Nephron (organoid): ENCODE data around the gene OR10X1.

ENCODE experiments used
- H3K27ac Mint-ChIP-seq, 3 experiments: 2 replicates each; pipeline ENCODE4 v1.8.0; 2020; ENCODE audit warnings: mixed read lengths in 3 of 3, mild to moderate bottlenecking in 2 of 3, moderate library complexity in 1 of 3
- H3K27me3 Mint-ChIP-seq: 2 replicates; pipeline ENCODE4 v1.8.0; 2021; ENCODE audit warnings: low read depth, mild to moderate bottlenecking, moderate library complexity, mixed read lengths
- H3K36me3 Mint-ChIP-seq: 2 replicates; pipeline ENCODE4 v1.8.0; 2020; ENCODE audit warnings: low read depth, mixed read lengths
- H3K4me1 Mint-ChIP-seq: 2 replicates; pipeline ENCODE4 v1.8.0; 2020; ENCODE audit warnings: mixed read lengths
- H3K4me3 Mint-ChIP-seq, 3 experiments: 2 replicates each; pipeline ENCODE4 v1.8.0; 2020; ENCODE audit warnings: mild to moderate bottlenecking in 3 of 3, mixed read lengths in 3 of 3, moderate library complexity in 2 of 3
- H3K9me3 Mint-ChIP-seq: 2 replicates; pipeline ENCODE4 v1.8.0; 2020; ENCODE audit warnings: mixed read lengths
- TF ChIP-seq, protein P1 (sequence below), 3 experiments: fragments of 200-600 bp; sonication (generic); IDR thresholded peaks; one replicate each; pipeline ENCODE4 v1.5.0; 2021; ENCODE audit warnings: antibody characterized with exemption in 3 of 3; ENCODE audit not compliant: unreplicated experiment in 3 of 3

The OR10X1 gene

DNA sequence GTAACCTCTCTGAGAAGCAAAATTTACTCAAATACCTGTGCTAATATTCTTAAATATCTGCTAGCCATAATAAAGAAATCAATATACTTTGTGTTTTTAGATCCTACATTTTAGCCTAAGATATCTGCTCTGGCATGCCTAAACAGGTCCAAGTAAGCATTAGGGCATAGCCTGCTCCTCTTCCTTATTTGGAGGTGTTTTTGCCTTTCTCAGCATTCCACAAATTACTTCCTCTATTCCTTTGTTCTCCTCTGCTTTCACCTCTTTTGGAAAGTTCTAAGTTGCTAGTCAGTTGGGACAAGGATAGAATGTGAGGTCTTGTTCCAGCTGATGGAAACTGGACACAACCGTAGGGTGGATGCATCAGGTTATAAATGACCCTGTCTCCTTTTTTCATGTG lies 7.2 kb upstream of the OR10X1 start:
- Mint-ChIP-seq H3K27me3 (no peaks in the 10 kb centered on the region), H3K4me1 (no peaks in the 10 kb centered on the region), H3K4me3 (no peak overlapping the region), H3K27ac (no peak overlapping the region), H3K9me3 (peaks cover 3% of the 10 kb centered on the region), H3K36me3 (no peaks in the 10 kb centered on the region)
- TF ChIP-seq, protein P1, sequence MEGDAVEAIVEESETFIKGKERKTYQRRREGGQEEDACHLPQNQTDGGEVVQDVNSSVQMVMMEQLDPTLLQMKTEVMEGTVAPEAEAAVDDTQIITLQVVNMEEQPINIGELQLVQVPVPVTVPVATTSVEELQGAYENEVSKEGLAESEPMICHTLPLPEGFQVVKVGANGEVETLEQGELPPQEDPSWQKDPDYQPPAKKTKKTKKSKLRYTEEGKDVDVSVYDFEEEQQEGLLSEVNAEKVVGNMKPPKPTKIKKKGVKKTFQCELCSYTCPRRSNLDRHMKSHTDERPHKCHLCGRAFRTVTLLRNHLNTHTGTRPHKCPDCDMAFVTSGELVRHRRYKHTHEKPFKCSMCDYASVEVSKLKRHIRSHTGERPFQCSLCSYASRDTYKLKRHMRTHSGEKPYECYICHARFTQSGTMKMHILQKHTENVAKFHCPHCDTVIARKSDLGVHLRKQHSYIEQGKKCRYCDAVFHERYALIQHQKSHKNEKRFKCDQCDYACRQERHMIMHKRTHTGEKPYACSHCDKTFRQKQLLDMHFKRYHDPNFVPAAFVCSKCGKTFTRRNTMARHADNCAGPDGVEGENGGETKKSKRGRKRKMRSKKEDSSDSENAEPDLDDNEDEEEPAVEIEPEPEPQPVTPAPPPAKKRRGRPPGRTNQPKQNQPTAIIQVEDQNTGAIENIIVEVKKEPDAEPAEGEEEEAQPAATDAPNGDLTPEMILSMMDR (IDR thresholded peaks at IDR 0.05; ENCODE audit: unreplicated experiment in 3 of 3): no peak

GRCh38 chr1:158583962-158584361 lies 4.3 kb upstream of the OR10X1 start:
- Mint-ChIP-seq H3K4me1 (no peaks in the 10 kb centered on the region), H3K27ac (no peak overlapping the region), H3K4me3 (no peak overlapping the region), H3K36me3 (no peaks in the 10 kb centered on the region), H3K27me3 (no peaks in the 10 kb centered on the region), H3K9me3 (peaks cover 3% of the 10 kb centered on the region)
- TF ChIP-seq, protein P1 (IDR thresholded peaks at IDR 0.05; ENCODE audit: unreplicated experiment in 3 of 3): no peak

- no peaks in the 10 kb centered on the region for H3K27me3 Mint-ChIP-seq
- TF ChIP-seq, protein P1 (IDR thresholded peaks at IDR 0.05; ENCODE audit: unreplicated experiment in 3 of 3): no peak
- H3K36me3 Mint-ChIP-seq: no peaks in the 10 kb centered on the region
- H3K27ac Mint-ChIP-seq: no peak overlapping the region
- no peak overlapping the region for H3K4me3 Mint-ChIP-seq
- no peaks in the 10 kb centered on the region for H3K4me1 Mint-ChIP-seq
- no peaks in the 10 kb centered on the region for H3K9me3 Mint-ChIP-seq
Observed at GRCh38 chr1:158577561-158577960, 2.1 kb downstream of the OR10X1 start.

GRCh38 chr1:158572226-158572625 lies 7.5 kb downstream of the OR10X1 start:
- Mint-ChIP-seq H3K4me3 (no peak overlapping the region), H3K4me1 (no peaks in the 10 kb centered on the region), H3K36me3 (no peaks in the 10 kb centered on the region), H3K27ac (no peak overlapping the region), H3K27me3 (no peaks in the 10 kb centered on the region), H3K9me3 (no peaks in the 10 kb centered on the region)
- TF ChIP-seq, protein P1 (IDR thresholded peaks at IDR 0.05; ENCODE audit: unreplicated experiment in 3 of 3): no peak

DNA sequence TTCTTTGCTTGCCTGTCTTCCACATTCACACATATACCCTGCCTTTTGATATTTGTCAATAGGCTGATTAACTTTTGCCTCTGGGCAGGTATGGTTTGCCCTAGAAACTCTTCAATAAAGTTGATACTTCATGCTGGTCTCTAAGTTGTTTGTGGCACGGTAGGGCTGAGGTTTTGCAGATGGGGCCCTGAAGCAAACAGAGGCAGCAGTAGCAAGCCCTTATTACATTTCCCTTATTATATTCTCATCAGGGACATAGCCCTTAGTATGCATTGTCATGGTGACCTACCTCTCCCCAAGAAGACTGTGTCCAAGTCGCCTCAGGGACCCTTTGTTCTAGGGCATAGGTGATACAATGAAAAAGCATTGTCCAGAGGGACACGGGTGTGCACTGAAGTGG lies 9.2 kb downstream of the OR10X1 start, which contains the start of gene OR6P1:
OR6P1 (minus strand) TSS at position 101 of the 400 bp plus-strand sequence. CDS start 6,976 bp downstream, outside the sequence.
- Mint-ChIP-seq H3K4me1 (no peaks in the 10 kb centered on the region), H3K4me3 (no peak within 1 kb of the TSS), H3K9me3 (no peaks in the 10 kb centered on the region), H3K36me3 (no peaks in the 10 kb centered on the region), H3K27me3 (no peaks in the 10 kb centered on the region), H3K27ac (no peak within 1 kb of the TSS)
- TF ChIP-seq, protein P1 (IDR thresholded peaks at IDR 0.05; ENCODE audit: unreplicated experiment in 3 of 3): no peak

DNA sequence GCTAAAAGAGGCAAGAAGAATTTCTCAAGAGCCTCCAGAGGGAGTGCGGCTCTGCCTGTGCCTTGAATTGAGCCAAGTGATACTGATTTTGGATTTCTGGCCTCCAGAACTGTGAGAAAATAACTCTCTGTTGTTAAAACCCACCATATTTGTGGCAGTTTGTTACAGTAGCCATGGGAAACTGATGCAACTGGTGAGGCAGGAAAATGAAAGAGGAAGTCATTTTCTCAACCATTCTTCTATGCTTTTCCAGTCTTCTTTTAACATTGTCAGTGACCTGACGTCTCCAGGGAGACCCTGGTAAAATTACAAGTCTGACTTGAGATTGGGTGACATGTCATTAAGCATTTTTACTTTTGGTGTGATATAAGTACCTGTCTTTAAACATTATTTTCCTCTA lies 15.1 kb downstream of the OR10X1 start:
- no peak overlapping the region for H3K27ac Mint-ChIP-seq
- H3K4me1 Mint-ChIP-seq: no peaks in the 10 kb centered on the region
- no peak overlapping the region for H3K4me3 Mint-ChIP-seq
- no peaks in the 10 kb centered on the region for H3K9me3 Mint-ChIP-seq
- H3K27me3 Mint-ChIP-seq: no peaks in the 10 kb centered on the region
- TF ChIP-seq, protein P1 (IDR thresholded peaks at IDR 0.05; ENCODE audit: unreplicated experiment in 3 of 3): no peak
- H3K36me3 Mint-ChIP-seq: no peaks in the 10 kb centered on the region
